ENCODE results near the gene KRIT1.

Gene KRIT1

GRCh38 chr7:92282221-92282814, 36.6 kb upstream of the KRIT1 start:
- TF ChIP-seq ZC3H10 (CRISPR knock-in tag; IDR thresholded peaks at IDR 0.05): no peak
- TF ChIP-seq GLIS3 (CRISPR knock-in tag; IDR thresholded peaks at IDR 0.05): no peak
- no peak for TF ChIP-seq BACH2 (CRISPR knock-in tag; IDR thresholded peaks at IDR 0.05; ENCODE audit: borderline replicate concordance)
- no peak for TF ChIP-seq ARNTL (CRISPR knock-in tag; IDR thresholded peaks at IDR 0.05; ENCODE audit: borderline replicate concordance, low read depth)
- no peak for TF ChIP-seq ZFP3 (CRISPR knock-in tag; IDR thresholded peaks at IDR 0.05)
- ATAC-seq: no peak

GRCh38 chr7:92281031-92281430, 35.3 kb upstream of the KRIT1 start:
- no peak for ATAC-seq
- TF ChIP-seq GLIS3 (CRISPR knock-in tag; IDR thresholded peaks at IDR 0.05) (no peak), SNAI2 (CRISPR knock-in tag; IDR thresholded peaks at IDR 0.05) (no peak), ISL1 (CRISPR knock-in tag; IDR thresholded peaks at IDR 0.05) (no peak), ARNTL (CRISPR knock-in tag; IDR thresholded peaks at IDR 0.05; ENCODE audit: borderline replicate concordance, low read depth) (no peak), TSHZ2 (CRISPR knock-in tag; IDR thresholded peaks at IDR 0.05) (no peak), ZNF565 (CRISPR knock-in tag; conservative IDR thresholded peaks at IDR 0.05; ENCODE audit: low read depth) (no peak), ZNF8 (CRISPR knock-in tag; IDR thresholded peaks at IDR 0.05) (no peak), CSRNP3 (CRISPR knock-in tag; IDR thresholded peaks at IDR 0.05) (no peak), OSR1 (CRISPR knock-in tag; IDR thresholded peaks at IDR 0.05) (no peak), PPARA (CRISPR knock-in tag; IDR thresholded peaks at IDR 0.05; ENCODE audit: borderline replicate concordance) (no peak), RARB (CRISPR knock-in tag; IDR thresholded peaks at IDR 0.05) (no peak), PATZ1 (CRISPR knock-in tag; IDR thresholded peaks at IDR 0.05; ENCODE audit: borderline replicate concordance) (no peak), CSDC2 (CRISPR knock-in tag; IDR thresholded peaks at IDR 0.05) (no peak), TOX (CRISPR knock-in tag; IDR thresholded peaks at IDR 0.05; ENCODE audit: borderline replicate concordance) (no peak), ZFP30 (CRISPR knock-in tag; IDR thresholded peaks at IDR 0.05) (no peak), CREB5 (CRISPR knock-in tag; IDR thresholded peaks at IDR 0.05; ENCODE audit: low read depth) (no peak), ZNF70 (CRISPR knock-in tag; IDR thresholded peaks at IDR 0.05) (no peak), TCF4 (CRISPR knock-in tag; IDR thresholded peaks at IDR 0.05; ENCODE audit: borderline replicate concordance) (no peak)

- no peak for ATAC-seq
- no peak for TF ChIP-seq ZC3H10 (CRISPR knock-in tag; IDR thresholded peaks at IDR 0.05)
- TF ChIP-seq CREB5 (CRISPR knock-in tag; IDR thresholded peaks at IDR 0.05; ENCODE audit: low read depth): no peak
- TF ChIP-seq ZNF70 (CRISPR knock-in tag; IDR thresholded peaks at IDR 0.05): no peak
Observed at GRCh38 chr7:92279396-92280031, 33.8 kb upstream of the KRIT1 start.

All from SK-N-SH treated with all-trans-retinoic acid at 6 μM for 48 hours (cell line).